ENCODE results near the gene MAPRE3. TPM values are rescaled to one million over a fixed set of nuclear protein-coding genes. Genes with fewer than 3 reads are reported as not detected.
A peak's percentile ranks its signal among the peaks of the same experiment; 100 is the strongest.

The MAPRE3 gene
- total RNA-seq, 1 donor from 2014 or later, result 1.8 TPM

- Mint-ChIP-seq H3K9me3 (no peaks in the 10 kb centered on the region), H3K36me3 (ENCODE audit: low read depth) (no peaks in the 10 kb centered on the region), H3K27me3 (ENCODE audit: low read depth) (peaks cover under 1% of the 10 kb centered on the region), H3K4me3 (ENCODE audit: low read depth) (no peak overlapping the region), H3K27ac (no peak overlapping the region), H3K4me1 (ENCODE audit: low read depth) (peaks cover 15% of the 10 kb centered on the region)
- intact Hi-C loops (cut with micrococcal nuclease), result loop anchor here (5.0 kb wide), 1 partner anchor 168 kb away; the partner anchor contains the start of gene DPYSL5
- no peak for DNase-seq (ENCODE audit: low spot score)
Observed at GRCh38 chr2:27014771-27015433, 44.5 kb downstream of the MAPRE3 start.

- H3K36me3 Mint-ChIP-seq (ENCODE audit: low read depth), result no peaks in the 10 kb centered on the region
- intact Hi-C loops (cut with micrococcal nuclease), result loop anchor here (1.0 to 5.0 kb wide), 2 partner anchors 56 to 170 kb away; partner anchors contain the start of gene DPYSL5
- H3K27me3 Mint-ChIP-seq (ENCODE audit: low read depth), result no peaks in the 10 kb centered on the region
- H3K9me3 Mint-ChIP-seq, result no peaks in the 10 kb centered on the region
- DNase-seq (ENCODE audit: low spot score), result peak; percentile 21
- peaks cover 4% of the 10 kb centered on the region for H3K4me1 Mint-ChIP-seq (ENCODE audit: low read depth)
- no peak overlapping the region for H3K27ac Mint-ChIP-seq
- no peak overlapping the region for H3K4me3 Mint-ChIP-seq (ENCODE audit: low read depth)
Observed at GRCh38 chr2:27016801-27017325, 46.4 kb downstream of the MAPRE3 start.

- Mint-ChIP-seq H3K9me3 (no peaks in the 10 kb centered on the region), H3K27me3 (ENCODE audit: low read depth) (no peaks in the 10 kb centered on the region), H3K4me3 (ENCODE audit: low read depth) (no peak overlapping the region), H3K4me1 (ENCODE audit: low read depth) (peaks cover 4% of the 10 kb centered on the region), H3K27ac (no peak overlapping the region), H3K36me3 (ENCODE audit: low read depth) (no peaks in the 10 kb centered on the region)
- intact Hi-C loops (cut with micrococcal nuclease), result loop anchor here (5.0 kb wide), 1 partner anchor 171 kb away; the partner anchor contains the start of gene DPYSL5
- DNase-seq (ENCODE audit: low spot score), result no peak
Observed at GRCh38 chr2:27018142-27018541, 47.7 kb downstream of the MAPRE3 start.

GRCh38 chr2:27019459-27019858, 49.0 kb downstream of the MAPRE3 start:
- Mint-ChIP-seq H3K27me3 (ENCODE audit: low read depth) (no peaks in the 10 kb centered on the region), H3K9me3 (no peaks in the 10 kb centered on the region), H3K36me3 (ENCODE audit: low read depth) (no peaks in the 10 kb centered on the region), H3K4me3 (ENCODE audit: low read depth) (no peak overlapping the region), H3K4me1 (ENCODE audit: low read depth) (peaks cover 4% of the 10 kb centered on the region), H3K27ac (no peak overlapping the region)
- intact Hi-C loops (cut with micrococcal nuclease), result loop anchor here (5.0 kb wide), 1 partner anchor 172 kb away; the partner anchor contains the start of gene DPYSL5
- DNase-seq (ENCODE audit: low spot score), result no peak

- no peaks in the 10 kb centered on the region for H3K36me3 Mint-ChIP-seq (ENCODE audit: low read depth)
- intact Hi-C loops (cut with micrococcal nuclease), result loop anchor here (5.0 kb wide), 1 partner anchor 173 kb away; the partner anchor contains the start of gene DPYSL5
- peaks cover 4% of the 10 kb centered on the region for H3K4me1 Mint-ChIP-seq (ENCODE audit: low read depth)
- no peaks in the 10 kb centered on the region for H3K9me3 Mint-ChIP-seq
- H3K27me3 Mint-ChIP-seq (ENCODE audit: low read depth), result no peaks in the 10 kb centered on the region
- DNase-seq (ENCODE audit: low spot score), result no peak
- no peak overlapping the region for H3K4me3 Mint-ChIP-seq (ENCODE audit: low read depth)
- H3K27ac Mint-ChIP-seq, result no peak overlapping the region
Observed at GRCh38 chr2:27019931-27020855, 49.8 kb downstream of the MAPRE3 start.

GRCh38 chr2:27021253-27022049, 51.0 kb downstream of the MAPRE3 start:
- Mint-ChIP-seq H3K4me3 (ENCODE audit: low read depth) (no peak overlapping the region), H3K9me3 (no peaks in the 10 kb centered on the region), H3K27me3 (ENCODE audit: low read depth) (no peaks in the 10 kb centered on the region), H3K27ac (no peak overlapping the region), H3K36me3 (ENCODE audit: low read depth) (no peaks in the 10 kb centered on the region), H3K4me1 (ENCODE audit: low read depth) (no peaks in the 10 kb centered on the region)
- intact Hi-C loops (cut with micrococcal nuclease), result no loop called here
- DNase-seq (ENCODE audit: low spot score), result no peak

DNA sequence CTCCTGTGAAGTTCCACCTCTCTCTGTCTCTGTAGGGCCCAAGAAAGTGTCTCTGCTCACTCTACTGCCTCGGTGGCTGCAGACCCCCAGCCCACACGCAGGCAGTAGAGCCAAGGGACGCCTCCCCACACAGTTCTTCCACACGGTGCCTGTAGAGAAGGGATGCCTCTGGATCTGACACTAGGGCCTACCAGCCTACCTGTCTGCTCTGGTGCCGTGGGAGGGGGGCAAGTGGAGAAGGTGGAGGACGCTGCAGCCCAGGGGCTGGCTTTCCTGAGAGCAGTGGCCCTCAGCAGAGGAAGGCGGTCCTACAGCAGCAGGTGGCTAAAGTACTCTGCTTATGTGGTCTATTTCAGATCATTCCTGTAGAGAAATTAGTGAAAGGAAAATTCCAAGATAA, 53.3 kb downstream of the MAPRE3 start:
- H3K27me3 Mint-ChIP-seq (ENCODE audit: low read depth), result no peaks in the 10 kb centered on the region
- peaks cover 2% of the 10 kb centered on the region for H3K4me1 Mint-ChIP-seq (ENCODE audit: low read depth)
- DNase-seq (ENCODE audit: low spot score), result no peak
- no peak overlapping the region for H3K4me3 Mint-ChIP-seq (ENCODE audit: low read depth)
- H3K9me3 Mint-ChIP-seq, result no peaks in the 10 kb centered on the region
- no peak overlapping the region for H3K27ac Mint-ChIP-seq
- H3K36me3 Mint-ChIP-seq (ENCODE audit: low read depth), result peaks cover 9% of the 10 kb centered on the region
- intact Hi-C loops (cut with micrococcal nuclease), result no loop called here

DNA sequence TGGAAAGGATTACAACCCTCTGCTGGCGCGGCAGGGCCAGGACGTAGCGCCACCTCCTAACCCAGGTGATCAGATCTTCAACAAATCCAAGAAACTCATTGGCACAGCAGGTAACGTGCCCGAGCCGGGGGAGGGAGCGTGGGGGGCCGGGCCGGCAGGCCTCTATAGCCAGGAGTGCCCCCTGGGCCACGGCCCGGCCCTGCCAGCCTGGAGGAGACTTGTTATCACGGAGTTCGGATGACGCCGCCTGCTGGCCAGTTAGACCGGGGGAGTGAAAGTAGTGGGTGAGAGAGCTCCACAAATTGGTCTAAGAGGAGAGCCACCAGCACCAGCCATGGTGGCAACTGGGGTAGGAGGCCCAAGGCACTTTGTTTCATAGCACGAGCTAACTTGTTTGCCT, 53.8 kb downstream of the MAPRE3 start:
- no peaks in the 10 kb centered on the region for H3K9me3 Mint-ChIP-seq
- H3K27ac Mint-ChIP-seq, result no peak overlapping the region
- intact Hi-C loops (cut with micrococcal nuclease), result no loop called here
- H3K27me3 Mint-ChIP-seq (ENCODE audit: low read depth), result no peaks in the 10 kb centered on the region
- H3K36me3 Mint-ChIP-seq (ENCODE audit: low read depth), result peaks cover 13% of the 10 kb centered on the region
- H3K4me1 Mint-ChIP-seq (ENCODE audit: low read depth), result peaks cover 2% of the 10 kb centered on the region
- no peak overlapping the region for H3K4me3 Mint-ChIP-seq (ENCODE audit: low read depth)
- DNase-seq (ENCODE audit: low spot score), result no peak

DNA sequence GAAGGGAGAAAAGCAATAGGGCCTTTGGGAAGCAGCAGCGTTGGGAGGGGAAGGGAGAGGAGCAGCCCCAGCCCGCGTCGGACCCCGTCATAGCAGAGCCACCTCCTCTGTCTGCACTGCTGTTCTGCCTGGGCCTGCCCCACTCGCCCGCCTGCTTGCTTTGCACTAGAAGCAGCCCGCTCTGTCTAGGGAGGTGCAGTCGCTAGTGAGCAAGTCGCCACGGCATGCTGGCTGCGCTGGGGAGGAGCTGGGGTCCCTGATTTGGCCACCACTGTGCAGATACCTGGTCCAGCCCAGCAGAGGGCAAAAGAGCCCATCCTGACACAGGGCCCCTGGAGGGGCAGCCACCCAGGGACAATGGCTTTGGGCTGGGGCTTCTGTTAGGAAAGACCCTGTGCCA, 54.4 kb downstream of the MAPRE3 start:
- H3K27me3 Mint-ChIP-seq (ENCODE audit: low read depth), result no peaks in the 10 kb centered on the region
- peaks cover 8% of the 10 kb centered on the region for H3K4me1 Mint-ChIP-seq (ENCODE audit: low read depth)
- H3K4me3 Mint-ChIP-seq (ENCODE audit: low read depth), result no peak overlapping the region
- DNase-seq (ENCODE audit: low spot score), result no peak
- H3K9me3 Mint-ChIP-seq, result no peaks in the 10 kb centered on the region
- intact Hi-C loops (cut with micrococcal nuclease), result no loop called here
- H3K36me3 Mint-ChIP-seq (ENCODE audit: low read depth), result peaks cover 19% of the 10 kb centered on the region
- H3K27ac Mint-ChIP-seq, result no peak overlapping the region

DNA sequence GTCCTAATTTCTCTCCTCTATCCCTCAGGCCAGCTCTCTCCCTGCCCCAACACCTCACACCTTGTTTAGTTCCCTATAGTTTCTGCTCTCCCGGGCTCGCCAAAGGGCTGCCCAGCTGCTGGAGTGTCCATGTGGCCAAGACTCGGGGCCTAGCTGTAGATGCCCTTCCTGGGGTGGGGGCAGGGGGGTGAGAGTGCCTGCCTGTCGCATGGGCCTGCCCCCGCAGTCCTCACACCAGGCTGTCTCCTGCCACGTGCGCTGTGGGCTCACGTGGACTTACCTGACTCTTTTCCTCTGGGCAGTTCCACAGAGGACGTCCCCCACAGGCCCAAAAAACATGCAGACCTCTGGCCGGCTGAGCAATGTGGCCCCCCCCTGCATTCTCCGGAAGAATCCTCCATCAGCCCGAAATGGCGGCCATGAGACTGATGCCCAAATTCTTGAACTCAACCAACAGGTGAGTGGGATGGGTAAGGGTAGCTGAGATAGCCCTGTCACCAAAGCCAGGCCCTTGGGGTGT, 54.9 kb downstream of the MAPRE3 start:
- Mint-ChIP-seq H3K27me3 (ENCODE audit: low read depth) (no peaks in the 10 kb centered on the region), H3K9me3 (no peaks in the 10 kb centered on the region), H3K36me3 (ENCODE audit: low read depth) (peaks cover 20% of the 10 kb centered on the region), H3K4me3 (ENCODE audit: low read depth) (no peak overlapping the region), H3K4me1 (ENCODE audit: low read depth) (peaks cover 10% of the 10 kb centered on the region), H3K27ac (no peak overlapping the region)
- DNase-seq (ENCODE audit: low spot score), result no peak
- intact Hi-C loops (cut with micrococcal nuclease), result no loop called here

DNA sequence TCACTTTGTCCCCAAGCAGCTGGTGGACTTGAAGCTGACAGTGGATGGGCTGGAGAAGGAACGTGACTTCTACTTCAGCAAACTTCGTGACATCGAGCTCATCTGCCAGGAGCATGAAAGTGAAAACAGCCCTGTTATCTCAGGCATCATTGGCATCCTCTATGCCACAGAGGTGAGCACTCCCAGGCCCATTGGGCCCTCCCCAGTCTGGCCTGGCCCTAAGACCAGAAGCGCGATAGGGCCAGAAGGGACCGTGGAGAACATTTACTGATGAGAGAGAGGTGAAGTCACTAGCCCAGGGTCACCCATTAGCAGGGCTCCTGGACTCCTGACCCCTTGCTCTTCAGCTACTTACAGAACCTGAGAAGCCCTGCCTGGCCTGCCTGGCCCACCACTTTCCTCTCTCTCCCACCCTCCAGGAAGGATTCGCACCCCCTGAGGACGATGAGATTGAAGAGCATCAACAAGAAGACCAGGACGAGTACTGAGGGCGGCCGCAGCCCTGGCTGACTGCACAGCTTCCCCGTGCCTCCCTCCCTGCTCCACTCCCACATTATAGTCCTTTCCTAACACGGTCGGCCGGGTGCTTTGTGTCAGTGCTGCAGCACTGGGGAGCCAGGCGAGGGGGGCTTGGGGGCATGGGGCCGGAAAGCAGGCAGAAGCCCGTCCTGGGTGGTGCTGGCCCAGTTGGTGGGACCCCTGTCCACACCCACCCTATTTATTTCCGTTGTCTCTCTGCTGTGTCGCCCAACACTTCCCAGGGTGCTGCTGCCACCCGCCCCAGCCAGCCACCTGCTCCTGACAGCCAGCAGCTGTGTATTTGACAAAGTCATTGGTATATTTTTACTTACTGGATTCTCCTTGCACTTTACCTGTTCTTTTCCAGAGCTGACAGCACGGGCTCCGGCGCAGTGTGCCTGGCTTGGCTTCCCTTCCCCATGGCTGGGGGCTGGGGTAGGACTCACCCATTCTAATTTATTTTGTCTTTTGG, 55.7 kb downstream of the MAPRE3 start:
- peaks cover 12% of the 10 kb centered on the region for H3K4me1 Mint-ChIP-seq (ENCODE audit: low read depth)
- no peak overlapping the region for H3K27ac Mint-ChIP-seq
- H3K9me3 Mint-ChIP-seq, result no peaks in the 10 kb centered on the region
- no peak overlapping the region for H3K4me3 Mint-ChIP-seq (ENCODE audit: low read depth)
- peaks cover 24% of the 10 kb centered on the region for H3K36me3 Mint-ChIP-seq (ENCODE audit: low read depth)
- intact Hi-C loops (cut with micrococcal nuclease), result no loop called here
- DNase-seq (ENCODE audit: low spot score), result no peak
- H3K27me3 Mint-ChIP-seq (ENCODE audit: low read depth), result no peaks in the 10 kb centered on the region
